SK-N-MC (cell line): ENCODE results near the gene NTS.

Experiments
- EZH2 ChIP-seq: fragments of 200-600 bp; sonication (generic); IDR thresholded peaks from one replicate; pipeline ENCODE4 v1.6.1; 2017; ENCODE audit warnings: antibody characterized with exemption
- FOXP2 ChIP-seq: optimal IDR thresholded peaks from 2 replicates; pipeline ENCODE3; 2011; ENCODE audit warnings: mild to moderate bottlenecking, moderate library complexity; ENCODE audit not compliant: insufficient read depth; ENCODE audit errors: extremely low read length, control extremely low read depth
- POLR2AphosphoS5 ChIP-seq: IDR thresholded peaks from 2 replicates; pipeline ENCODE4 v1.6.1; 2012; ENCODE audit warnings: mild to moderate bottlenecking, low read depth, low read length, borderline replicate concordance

- TF ChIP-seq EZH2 (no peak), POLR2AphosphoS5 (no peak), FOXP2 (no peak)
Measured at GRCh38 chr12:85843606-85844310, 30.3 kb upstream of the NTS start.
